ENCODE data around the gene PERM1.

The PERM1 gene

GRCh38 chr1:938088-938683 lies 43.7 kb downstream of the PERM1 start:
- Histone ChIP-seq H3K9me2 (replicated peaks; ENCODE audit: low read depth, low read length) (no peaks in the 10 kb centered on the region), H2AFZ (ENCODE audit: low read length) (no peak overlapping the region), H3K4me1 (ENCODE audit: insufficient read depth, low read length, poor library complexity, severe bottlenecking) (peaks cover 23% of the 10 kb centered on the region), H4K20me1 (ENCODE audit: insufficient read depth, low read length, poor library complexity, severe bottlenecking) (no peaks in the 10 kb centered on the region), H3K4me3 (ENCODE audit: low read length, poor library complexity, severe bottlenecking) (no peak overlapping the region), H3F3A (ENCODE audit: low read depth) (no peaks in the 10 kb centered on the region), H3K9ac (ENCODE audit: low read depth, low read length, poor library complexity, severe bottlenecking) (no peak overlapping the region), H3K36me3 (ENCODE audit: insufficient read depth, low read length) (no peaks in the 10 kb centered on the region), H3K27me3 (ENCODE audit: insufficient read depth, low read length, poor library complexity, severe bottlenecking) (peaks cover 15% of the 10 kb centered on the region), H3K9me3 (ENCODE audit: insufficient read depth, low read depth, low read length) (no peaks in the 10 kb centered on the region), H3K4me2 (ENCODE audit: low read depth, low read length, poor library complexity, severe bottlenecking) (no peak overlapping the region), H3K79me2 (ENCODE audit: insufficient read depth, low read length) (no peaks in the 10 kb centered on the region)
- TF ChIP-seq EZH2phosphoT487 (IDR thresholded peaks at IDR 0.05; ENCODE audit: borderline replicate concordance) (no peak), CTCF (conservative IDR thresholded peaks at IDR 0.05; ENCODE audit: low read length) (peak; percentile 71)

GRCh38 chr1:937521-937920 lies 44.4 kb downstream of the PERM1 start:
- H3K4me1 ChIP-seq (ENCODE audit: insufficient read depth, low read length, poor library complexity, severe bottlenecking): peaks cover 25% of the 10 kb centered on the region

GRCh38 chr1:936348-937264 lies 45.3 kb downstream of the PERM1 start:
- Histone ChIP-seq H3K36me3 (ENCODE audit: insufficient read depth, low read length) (no peaks in the 10 kb centered on the region), H3K9ac (ENCODE audit: low read depth, low read length, poor library complexity, severe bottlenecking) (no peak overlapping the region), H3K9me2 (replicated peaks; ENCODE audit: low read depth, low read length) (no peaks in the 10 kb centered on the region), H3K4me1 (ENCODE audit: insufficient read depth, low read length, poor library complexity, severe bottlenecking) (peaks cover 34% of the 10 kb centered on the region), H2AFZ (ENCODE audit: low read length) (no peak overlapping the region), H3K4me3 (ENCODE audit: low read length, poor library complexity, severe bottlenecking) (no peak overlapping the region), H3K9me3 (ENCODE audit: insufficient read depth, low read depth, low read length) (no peaks in the 10 kb centered on the region), H3K4me2 (ENCODE audit: low read depth, low read length, poor library complexity, severe bottlenecking) (no peak overlapping the region), H3K79me2 (ENCODE audit: insufficient read depth, low read length) (no peaks in the 10 kb centered on the region), H4K20me1 (ENCODE audit: insufficient read depth, low read length, poor library complexity, severe bottlenecking) (no peaks in the 10 kb centered on the region), H3F3A (ENCODE audit: low read depth) (no peaks in the 10 kb centered on the region), H3K27me3 (ENCODE audit: insufficient read depth, low read length, poor library complexity, severe bottlenecking) (peaks cover 14% of the 10 kb centered on the region)
- no peak for TF ChIP-seq CTCF (conservative IDR thresholded peaks at IDR 0.05; ENCODE audit: low read length)
- no peak for TF ChIP-seq EZH2phosphoT487 (IDR thresholded peaks at IDR 0.05; ENCODE audit: borderline replicate concordance)

More at GRCh38 chr1:937521-937920, 44.4 kb downstream of the PERM1 start:
- Histone ChIP-seq H3K9me2 (replicated peaks; ENCODE audit: low read depth, low read length) (no peaks in the 10 kb centered on the region), H4K20me1 (ENCODE audit: insufficient read depth, low read length, poor library complexity, severe bottlenecking) (no peaks in the 10 kb centered on the region), H3K79me2 (ENCODE audit: insufficient read depth, low read length) (no peaks in the 10 kb centered on the region), H3K9ac (ENCODE audit: low read depth, low read length, poor library complexity, severe bottlenecking) (no peak overlapping the region), H3K4me3 (ENCODE audit: low read length, poor library complexity, severe bottlenecking) (no peak overlapping the region), H3K36me3 (ENCODE audit: insufficient read depth, low read length) (no peaks in the 10 kb centered on the region), H3K27me3 (ENCODE audit: insufficient read depth, low read length, poor library complexity, severe bottlenecking) (peaks cover 15% of the 10 kb centered on the region), H2AFZ (ENCODE audit: low read length) (no peak overlapping the region), H3K4me2 (ENCODE audit: low read depth, low read length, poor library complexity, severe bottlenecking) (no peak overlapping the region), H3F3A (ENCODE audit: low read depth) (no peaks in the 10 kb centered on the region), H3K9me3 (ENCODE audit: insufficient read depth, low read depth, low read length) (no peaks in the 10 kb centered on the region)
- TF ChIP-seq CTCF (conservative IDR thresholded peaks at IDR 0.05; ENCODE audit: low read length) (no peak), EZH2phosphoT487 (IDR thresholded peaks at IDR 0.05; ENCODE audit: borderline replicate concordance) (no peak)

All from Loucy (cell line).